ENCODE results near the gene ACER3.
"Not testable (repeated sequence)": the region's sequence is repeated elsewhere in the genome, so short reads cannot be mapped to it uniquely, and the experiment has no call there.

ACER3 gene

GRCh38 chr11:76835928-76836612, 24.6 kb upstream of the ACER3 start:
- in situ Hi-C loops (cut with MboI; ENCODE audit: low sequenced_read_pairs) = no loop called here

- in situ Hi-C loops (cut with MboI; ENCODE audit: low sequenced_read_pairs) = no loop called here
Measured at GRCh38 chr11:76836613-76837291, 24.0 kb upstream of the ACER3 start.

- in situ Hi-C loops (cut with MboI; ENCODE audit: low sequenced_read_pairs) = no loop called here
Measured at GRCh38 chr11:76837696-76838677, 22.7 kb upstream of the ACER3 start.

- in situ Hi-C loops (cut with MboI; ENCODE audit: low sequenced_read_pairs) = no loop called here
Measured at GRCh38 chr11:76838678-76839068, 22.0 kb upstream of the ACER3 start.

GRCh38 chr11:76839311-76839710, 21.4 kb upstream of the ACER3 start:
- in situ Hi-C loops (cut with MboI; ENCODE audit: low sequenced_read_pairs) = no loop called here

- in situ Hi-C loops (cut with MboI; ENCODE audit: low sequenced_read_pairs) = no loop called here
Measured at GRCh38 chr11:76841923-76842452, 18.7 kb upstream of the ACER3 start.

- in situ Hi-C loops (cut with MboI; ENCODE audit: low sequenced_read_pairs) = no loop called here
Measured at GRCh38 chr11:76843907-76844306, 16.8 kb upstream of the ACER3 start.

GRCh38 chr11:76844511-76844910, 16.2 kb upstream of the ACER3 start:
- in situ Hi-C loops (cut with MboI; ENCODE audit: low sequenced_read_pairs) = no loop called here

GRCh38 chr11:76845069-76845468, 15.6 kb upstream of the ACER3 start:
- in situ Hi-C loops (cut with MboI; ENCODE audit: low sequenced_read_pairs) = no loop called here

- in situ Hi-C loops (cut with MboI; ENCODE audit: low sequenced_read_pairs) = no loop called here
Measured at GRCh38 chr11:76846441-76846840, 14.3 kb upstream of the ACER3 start.

GRCh38 chr11:76849376-76849775, 11.3 kb upstream of the ACER3 start:
- in situ Hi-C loops (cut with MboI; ENCODE audit: low sequenced_read_pairs) = no loop called here

GRCh38 chr11:76850130-76850529, 10.6 kb upstream of the ACER3 start:
- in situ Hi-C loops (cut with MboI; ENCODE audit: low sequenced_read_pairs) = no loop called here

GRCh38 chr11:76850815-76851214, 9.9 kb upstream of the ACER3 start:
- in situ Hi-C loops (cut with MboI; ENCODE audit: low sequenced_read_pairs) = no loop called here

- in situ Hi-C loops (cut with MboI; ENCODE audit: low sequenced_read_pairs) = no loop called here
Measured at GRCh38 chr11:76854709-76855108, 6.0 kb upstream of the ACER3 start.

GRCh38 chr11:76855670-76856069, 5.0 kb upstream of the ACER3 start:
- in situ Hi-C loops (cut with MboI; ENCODE audit: low sequenced_read_pairs) = not testable (repeated sequence)

GRCh38 chr11:76856106-76856505, 4.6 kb upstream of the ACER3 start:
- in situ Hi-C loops (cut with MboI; ENCODE audit: low sequenced_read_pairs) = no loop called here

- in situ Hi-C loops (cut with MboI; ENCODE audit: low sequenced_read_pairs) = no loop called here
Measured at GRCh38 chr11:76856571-76856970, 4.1 kb upstream of the ACER3 start.

- in situ Hi-C loops (cut with MboI; ENCODE audit: low sequenced_read_pairs) = no loop called here
Measured at GRCh38 chr11:76857781-76858410, 2.8 kb upstream of the ACER3 start.

- in situ Hi-C loops (cut with MboI; ENCODE audit: low sequenced_read_pairs) = no loop called here
Measured at GRCh38 chr11:76859708-76860227, 950 bp upstream of the ACER3 start.

GRCh38 chr11:76861490-76861953, 804 bp downstream of the ACER3 start:
- in situ Hi-C loops (cut with MboI; ENCODE audit: low sequenced_read_pairs) = no loop called here
